Measurements from ENCODE around the gene SCN7A. TPM values are rescaled to one million over a fixed set of nuclear protein-coding genes. Genes with fewer than 3 reads are reported as not detected.

The SCN7A gene
- total and polyA plus RNA-seq, 11 donors, result 2.6 to 46.3 (median 14.0) TPM

- ATAC-seq (no peak), DNase-seq (no peak)
- WGBS, 4 donors, result 93 to 94% (median 94%) methylated on average over 9 of the region's 9 CpGs
- intact Hi-C loops (cut with DNase I), result loop anchor here in 5 of 10 donors (5.0 to 10.0 kb wide), 3 partner anchors 148 to 153 kb away; no protein-coding TSS in a partner anchor
- H3K36me3 ChIP-seq, result no peaks in the 10 kb centered on the region
- H3K27me3 ChIP-seq, result no peaks in the 10 kb centered on the region
- no peak overlapping the region for H3K4me3 ChIP-seq
- TF ChIP-seq CTCF (IDR thresholded peaks at IDR 0.05) (no peak), POLR2A (IDR thresholded peaks at IDR 0.05) (no peak)
- no peak overlapping the region for H3K27ac ChIP-seq
- no peaks in the 10 kb centered on the region for H3K9me3 ChIP-seq
- no peaks in the 10 kb centered on the region for H3K4me1 ChIP-seq
Observed at GRCh38 chr2:166364476-166365161, 129.4 kb downstream of the SCN7A start.

- Histone ChIP-seq H3K27me3 (no peaks in the 10 kb centered on the region), H3K4me3 (no peak overlapping the region), H3K27ac (no peak overlapping the region), H3K4me1 (no peaks in the 10 kb centered on the region), H3K9me3 (no peaks in the 10 kb centered on the region), H3K36me3 (no peaks in the 10 kb centered on the region)
- DNase-seq (no peak), ATAC-seq (no peak)
- TF ChIP-seq CTCF (IDR thresholded peaks at IDR 0.05) (peak in 10 of 12 donors; percentile 16 to 50 (median 31)), POLR2A (IDR thresholded peaks at IDR 0.05) (no peak)
- WGBS, 4 donors, result 71 to 76% (median 75%) methylated on average over 3 of the region's 3 CpGs
- intact Hi-C loops (cut with DNase I), result loop anchor here in 5 of 10 donors (5.0 to 10.0 kb wide), 3 partner anchors 151 to 156 kb away; no protein-coding TSS in a partner anchor
Observed at GRCh38 chr2:166361351-166362153, 132.5 kb downstream of the SCN7A start.

GRCh38 chr2:166360906-166361305 lies 133.1 kb downstream of the SCN7A start:
- intact Hi-C loops (cut with DNase I), result loop anchor here in 5 of 10 donors (5.0 to 10.0 kb wide), 3 partner anchors 151 to 156 kb away; no protein-coding TSS in a partner anchor

More at GRCh38 chr2:166360906-166361305, 133.1 kb downstream of the SCN7A start:
- Histone ChIP-seq H3K4me1 (no peaks in the 10 kb centered on the region), H3K36me3 (no peaks in the 10 kb centered on the region), H3K9me3 (no peaks in the 10 kb centered on the region), H3K27me3 (no peaks in the 10 kb centered on the region), H3K4me3 (no peak overlapping the region), H3K27ac (no peak overlapping the region)
- WGBS, 4 donors, result 62 to 74% (median 65%) methylated on average over 2 of the region's 2 CpGs
- TF ChIP-seq POLR2A (IDR thresholded peaks at IDR 0.05) (no peak), CTCF (IDR thresholded peaks at IDR 0.05) (no peak)
- ATAC-seq, result no peak
- no peak for DNase-seq
